Right atrium auricular region (tissue), 2 donors: ENCODE measurements around the gene ZNF14. TPM values are rescaled to one million over a fixed set of nuclear protein-coding genes. Genes with fewer than 3 reads are reported as not detected.

Experiments used
- DNase-seq: peaks from one replicate; pipeline ENCODE4 v3.0.0-alpha.2; 2019; ENCODE audit warnings: low spot score
- H3K27ac ChIP-seq, 2 donors: fragments of 200-600 bp; sonication (generic); 1 replicate in 1 of 2; 2 replicates in 1 of 2; pipeline ENCODE4 v1.5.1; 2016 to 2019
- H3K27me3 ChIP-seq, 2 donors: fragments of 200-600 bp; sonication (generic); one replicate each; pipeline versions ENCODE4 v1.5.1 to v1.6.0; 2017 to 2019
- H3K36me3 ChIP-seq: fragments of 200-600 bp; sonication (generic); one replicate; pipeline ENCODE4 v1.5.1; 2016
- H3K4me1 ChIP-seq, 2 donors: fragments of 200-600 bp; sonication (generic); one replicate each; pipeline versions ENCODE4 v1.5.1 to v1.6.0; 2017 to 2019
- H3K4me3 ChIP-seq, 2 donors: fragments of 200-600 bp; sonication (generic); 1 replicate in 1 of 2; 2 replicates in 1 of 2; pipeline ENCODE4 v1.5.1; 2017 to 2019; ENCODE audit warnings: mild to moderate bottlenecking in 1 of 2, moderate library complexity in 1 of 2
- H3K9me3 ChIP-seq, 2 donors: fragments of 200-600 bp; sonication (generic); one replicate each; pipeline ENCODE4 v1.5.1; 2019
- CTCF ChIP-seq, 2 donors: fragments of 200-600 bp; sonication (generic); IDR thresholded peaks; one replicate each; pipeline ENCODE4 v1.5.1; 2019; ENCODE audit warnings: antibody characterized with exemption in 2 of 2
- total RNA-seq, 2 donors: library from RNA; depleted of rRNA; stranded (reverse); fragments of >200 nt; gene quantifications; one replicate each; pipeline ENCODE4 v1.1.0, GENCODE V29; 2016

The ZNF14 gene
- total RNA-seq, 2 donors from 2014 or later = 2.8 to 4.6 TPM

GRCh38 chr19:19662344-19662743, 70.6 kb downstream of the ZNF14 start:
- H3K27ac ChIP-seq = no peak overlapping the region

GRCh38 chr19:19661675-19662251, 71.1 kb downstream of the ZNF14 start:
- TF ChIP-seq CTCF (IDR thresholded peaks at IDR 0.05) = no peak
- Histone ChIP-seq H3K9me3 (no peaks in the 10 kb centered on the region), H3K27me3 (no peaks in the 10 kb centered on the region), H3K4me1 (peaks cover 0 to 21% of the 10 kb centered on the region in 2 donors), H3K4me3 (no peak overlapping the region), H3K36me3 (peaks cover 34% of the 10 kb centered on the region), H3K27ac (no peak overlapping the region)
- no peak for DNase-seq

More at GRCh38 chr19:19662344-19662743, 70.6 kb downstream of the ZNF14 start:
- Histone ChIP-seq H3K4me1 (peaks cover 0 to 21% of the 10 kb centered on the region in 2 donors), H3K9me3 (no peaks in the 10 kb centered on the region), H3K36me3 (peaks cover 28% of the 10 kb centered on the region), H3K4me3 (peak overlapping the region in 1 of 2 donors; percentile 98), H3K27me3 (no peaks in the 10 kb centered on the region)
- no peak for TF ChIP-seq CTCF (IDR thresholded peaks at IDR 0.05)
- DNase-seq = no peak

- no peak for TF ChIP-seq CTCF (IDR thresholded peaks at IDR 0.05)
- H3K27ac ChIP-seq = no peak overlapping the region
- no peaks in the 10 kb centered on the region for H3K9me3 ChIP-seq
- DNase-seq = no peak
- H3K4me3 ChIP-seq = no peak overlapping the region
- peaks cover 0 to 21% of the 10 kb centered on the region in 2 donors for H3K4me1 ChIP-seq
- H3K36me3 ChIP-seq = peaks cover 39% of the 10 kb centered on the region
- no peaks in the 10 kb centered on the region for H3K27me3 ChIP-seq
Observed at GRCh38 chr19:19661141-19661674, 71.7 kb downstream of the ZNF14 start.

Other genes starting within 250 kb of the ZNF14 start
- 1 to 10 TPM; 1.2 to 1.3 TPM for gene TSSK6, start 217.6 kb downstream of the ZNF14 start, total RNA-seq
- 100 to 1,000 TPM in 1 of 2 donors, 10 to 100 TPM in 1; 59.3 to 198 TPM for gene NDUFA13, start 216.9 kb downstream of the ZNF14 start, total RNA-seq
- gene YJEFN3, start 204.2 kb downstream of the ZNF14 start, total RNA-seq = 1 to 10 TPM in 1 of 2 donors, under 1 TPM in 1; 0.85 to 1.5 TPM
- under 1 TPM; 0.19 to 0.24 TPM for gene CILP2, start 194.8 kb downstream of the ZNF14 start, total RNA-seq
- gene PBX4, start 114.4 kb downstream of the ZNF14 start, total RNA-seq = not detected
- 1 to 10 TPM in 1 of 2 donors, under 1 TPM in 1; 0.89 to 3.1 TPM for gene LPAR2, start 104.9 kb downstream of the ZNF14 start, total RNA-seq
- gene GMIP, start 89.5 kb downstream of the ZNF14 start, total RNA-seq = 1 to 10 TPM; 2.3 to 4.9 TPM
- gene ATP13A1, start 69.4 kb downstream of the ZNF14 start, total RNA-seq = 10 to 100 TPM; 23.6 to 62.1 TPM
- 1 to 10 TPM; 3.0 to 3.4 TPM for gene ZNF101, start 64.3 kb downstream of the ZNF14 start, total RNA-seq
- 10 to 100 TPM; 14.2 to 18.2 TPM for gene ZNF506, start 88.6 kb upstream of the ZNF14 start, total RNA-seq
- 1 to 10 TPM; 5.0 to 6.6 TPM for gene ZNF253, start 132.8 kb upstream of the ZNF14 start, total RNA-seq
- 1 to 10 TPM; 1.7 to 4.0 TPM for gene ZNF93, start 167.8 kb upstream of the ZNF14 start, total RNA-seq